GF-D8 (cell line): ENCODE results near the gene FRMD6.
"Not testable (repeated sequence)": the region's sequence is repeated elsewhere in the genome, so short reads cannot be mapped to it uniquely, and the experiment has no call there.

Source experiments
- DNase-seq: peaks from one replicate; lab custom pipeline; 2025; lab: John Stamatoyannopoulos, UW

The FRMD6 gene

GRCh38 chr14:51725061-51725460, 73.4 kb downstream of the FRMD6 start:
- DNase-seq, result no peak

DNA sequence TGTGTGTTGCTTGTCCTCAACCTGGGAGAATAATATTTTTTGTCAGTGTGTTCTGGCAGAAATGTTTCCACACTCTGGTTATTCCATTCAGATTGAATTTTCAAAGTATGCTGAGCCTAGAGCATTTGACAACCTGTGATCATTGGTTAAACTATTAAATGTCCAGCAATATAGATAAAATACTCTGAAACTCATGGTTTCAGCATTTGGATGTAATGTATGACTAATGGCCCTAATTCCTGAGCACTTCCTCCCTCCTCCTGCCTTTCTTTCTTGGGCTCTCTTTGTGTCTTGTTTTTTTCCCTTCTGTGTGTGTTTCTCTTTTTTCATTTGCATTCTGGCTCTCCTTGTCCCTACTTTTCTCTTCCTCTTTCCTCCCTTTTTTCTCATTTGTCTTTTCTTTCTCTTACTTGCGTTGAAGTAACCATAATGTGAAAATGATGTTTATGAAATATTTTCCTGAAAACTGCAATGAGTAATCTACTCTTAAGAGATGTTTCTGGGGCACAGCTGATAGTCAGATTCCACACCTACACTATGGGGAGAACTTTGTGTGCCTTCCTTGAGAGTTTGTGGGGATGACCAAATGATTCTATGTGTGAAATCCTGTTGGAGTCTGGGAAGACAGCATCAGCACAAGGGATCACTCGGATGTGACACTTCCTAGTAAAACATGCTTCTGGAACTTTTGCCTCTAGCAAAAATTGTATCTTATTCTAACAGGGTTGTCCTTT, 74.6 kb downstream of the FRMD6 start:
- DNase-seq, result no peak

- DNase-seq, result no peak
Observed at GRCh38 chr14:51727526-51727925, 75.8 kb downstream of the FRMD6 start.

GRCh38 chr14:51730098-51730497, 78.4 kb downstream of the FRMD6 start:
- no peak for DNase-seq

DNA sequence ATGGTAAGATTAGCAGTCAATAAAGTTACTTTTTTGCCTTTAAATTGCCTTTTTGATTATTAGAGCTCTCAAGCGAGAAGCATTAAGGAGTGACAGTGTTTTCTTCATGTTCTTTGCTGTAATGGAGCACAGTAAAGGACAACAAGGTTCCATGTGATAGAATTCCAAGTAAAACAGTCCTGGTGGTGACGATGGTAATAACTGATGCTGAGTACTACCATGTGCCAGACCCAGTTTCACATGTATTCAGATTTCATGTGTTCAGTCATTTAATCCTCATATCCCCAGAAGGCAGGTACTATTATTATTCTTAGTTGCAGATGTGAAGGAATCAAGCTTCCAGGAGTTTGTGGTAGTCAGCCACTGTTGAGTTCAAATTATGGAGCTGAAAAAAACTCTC, 79.0 kb downstream of the FRMD6 start:
- no peak for DNase-seq

- no peak for DNase-seq
Observed at GRCh38 chr14:51732494-51733112, 80.9 kb downstream of the FRMD6 start.

DNA sequence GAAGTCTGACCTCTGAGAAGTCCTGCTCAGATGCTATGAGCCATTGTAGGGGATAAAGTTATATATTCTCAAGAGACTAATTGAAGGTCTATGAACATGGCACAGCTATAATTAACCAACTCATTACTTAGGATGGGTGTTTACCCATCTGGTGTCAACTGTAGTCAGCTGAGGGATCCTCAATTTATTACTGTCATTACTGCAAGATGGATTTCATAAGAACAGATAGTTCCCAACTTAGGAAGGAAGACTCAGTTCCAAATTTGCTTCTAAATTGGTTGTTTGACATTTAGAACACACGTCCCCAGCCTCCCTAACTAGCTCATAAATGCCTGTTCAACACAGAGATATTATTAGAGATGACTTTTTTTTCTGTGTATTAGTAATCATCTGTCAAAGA, 81.4 kb downstream of the FRMD6 start:
- DNase-seq, result no peak

GRCh38 chr14:51735851-51736250, 84.1 kb downstream of the FRMD6 start:
- no peak for DNase-seq

DNA sequence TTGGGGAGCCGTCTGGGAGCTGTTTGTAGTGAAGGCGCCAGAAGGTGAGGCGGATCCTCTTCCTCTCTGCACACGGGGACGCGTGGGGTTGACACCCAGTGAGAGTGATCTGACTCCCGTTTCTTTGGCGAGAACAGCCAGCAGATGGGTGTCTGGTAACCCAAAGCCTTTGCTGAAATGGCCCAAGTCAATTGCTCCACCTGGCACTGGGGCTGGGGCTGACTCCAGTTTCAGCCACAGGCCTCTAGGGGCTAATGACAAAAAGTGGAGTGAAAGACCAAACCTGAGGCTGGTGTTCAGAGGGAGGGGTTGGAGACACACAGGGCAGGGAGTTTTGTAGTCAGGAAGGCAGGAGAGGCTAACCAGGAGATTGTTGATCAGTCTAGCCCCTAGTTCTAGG, 87.0 kb downstream of the FRMD6 start:
- DNase-seq, result no peak

- DNase-seq, result no peak
Observed at GRCh38 chr14:51743588-51744000, 91.9 kb downstream of the FRMD6 start.

DNA sequence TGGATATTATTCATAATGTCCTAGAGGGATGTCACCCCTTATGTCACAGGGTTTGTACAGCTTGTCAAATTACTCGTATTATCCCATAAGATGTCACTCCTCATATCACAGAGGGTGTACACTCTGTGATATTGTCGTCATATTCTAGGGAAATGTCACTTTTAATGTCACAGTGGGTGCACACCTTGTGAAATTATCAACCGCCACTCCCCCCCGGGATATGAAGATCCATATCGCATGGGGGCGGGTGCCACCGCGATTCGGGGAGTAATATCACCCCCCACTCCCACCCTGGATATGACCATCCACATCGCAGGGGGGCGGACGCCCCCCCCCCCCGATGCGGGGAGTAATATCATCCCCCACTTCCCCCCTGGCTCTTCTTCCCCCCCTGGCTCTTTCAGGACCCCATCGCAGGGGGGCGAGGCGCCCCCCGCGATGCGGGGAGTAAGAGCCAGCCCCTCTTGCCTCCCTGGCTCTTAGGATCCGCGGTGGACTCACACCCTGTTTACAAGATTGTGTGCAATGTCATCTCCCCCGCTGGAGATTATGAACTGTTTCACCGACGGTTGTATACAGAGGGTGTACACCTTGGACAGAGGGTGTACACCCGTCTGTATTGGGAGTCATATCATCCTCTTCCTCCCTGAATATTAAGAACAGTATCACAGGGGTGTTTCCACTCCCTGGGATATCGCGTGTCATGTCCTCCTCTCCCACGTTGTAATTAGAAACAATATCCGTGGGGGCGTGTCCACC, 92.8 kb downstream of the FRMD6 start:
- DNase-seq, result no peak

DNA sequence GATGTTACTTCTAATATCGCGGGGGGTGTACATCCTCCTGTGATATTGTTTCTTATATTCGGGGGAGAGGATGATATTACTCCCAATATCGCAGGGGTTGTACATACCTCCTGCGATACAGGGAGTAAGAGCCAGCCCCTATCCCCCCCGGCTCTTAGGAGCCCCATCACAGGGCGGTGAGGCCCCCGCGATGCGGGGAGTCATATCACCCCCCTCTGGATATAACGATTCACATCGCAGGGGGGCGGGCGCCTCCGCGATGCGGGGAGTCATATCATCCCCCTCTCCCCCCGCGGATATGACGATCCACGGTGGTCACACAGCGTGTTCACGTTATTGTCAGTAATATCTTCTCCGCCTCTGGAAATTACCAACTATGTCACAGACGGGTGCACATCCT, 95.1 kb downstream of the FRMD6 start:
- DNase-seq, result not testable (repeated sequence)

- no peak for DNase-seq
Observed at GRCh38 chr14:51750542-51750941, 98.8 kb downstream of the FRMD6 start.

- not testable (repeated sequence) for DNase-seq
Observed at GRCh38 chr14:51751611-51752345, 100.1 kb downstream of the FRMD6 start.

GRCh38 chr14:51757756-51758155, 106.0 kb downstream of the FRMD6 start:
- not testable (repeated sequence) for DNase-seq

DNA sequence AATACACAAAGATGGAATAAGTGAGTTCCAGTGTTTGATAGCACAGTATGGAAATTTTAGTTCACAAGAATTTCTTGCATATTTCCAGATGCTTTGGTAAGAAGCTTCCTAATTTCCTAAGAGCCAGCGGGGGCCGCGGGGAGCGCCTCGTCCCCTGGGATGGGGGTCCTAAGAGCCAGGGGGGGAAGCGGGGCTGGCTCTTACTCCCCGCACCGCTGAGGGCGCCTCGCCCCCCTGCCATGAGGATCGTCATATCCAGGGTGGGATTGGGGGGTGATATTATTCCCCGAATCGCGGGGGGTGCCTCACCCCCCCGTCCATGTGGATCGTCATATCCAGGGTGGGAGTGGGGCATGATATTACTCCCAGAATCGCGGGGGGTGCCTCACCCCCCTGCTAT, 108.2 kb downstream of the FRMD6 start:
- no peak for DNase-seq

- DNase-seq, result not testable (repeated sequence)
Observed at GRCh38 chr14:51765726-51766125, 114.0 kb downstream of the FRMD6 start.

- DNase-seq, result not testable (repeated sequence)
Observed at GRCh38 chr14:51766586-51766985, 114.9 kb downstream of the FRMD6 start.

GRCh38 chr14:51769261-51769660, 117.6 kb downstream of the FRMD6 start:
- not testable (repeated sequence) for DNase-seq

DNA sequence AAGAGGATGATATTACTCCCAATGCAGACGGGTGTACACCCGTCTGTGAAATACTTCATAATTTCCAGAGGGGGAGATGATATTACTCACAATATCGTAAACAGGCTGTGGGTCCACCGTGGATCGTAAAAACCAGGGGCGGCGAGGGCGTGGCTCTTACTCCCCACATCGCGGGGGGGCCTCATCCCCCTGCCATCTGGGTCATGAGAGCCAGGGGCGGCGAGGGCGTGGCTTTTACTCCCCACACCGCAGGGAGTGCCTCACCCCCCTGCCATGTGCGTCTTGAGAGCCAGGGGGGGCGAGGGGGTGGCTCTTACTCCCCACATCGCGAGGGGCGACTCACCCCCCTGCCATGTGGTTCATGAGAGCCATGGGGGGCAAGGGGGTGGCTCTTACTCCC, 122.5 kb downstream of the FRMD6 start:
- DNase-seq, result no peak

- no peak for DNase-seq
Observed at GRCh38 chr14:51776102-51776894, 124.6 kb downstream of the FRMD6 start.
